Activated CD4-positive, alpha-beta T cell treated with anti-CD3 and anti-CD28 coated beads, Interleukin-2, amount 10 ng/mL, durations not matched to agents 7 days and 5 days (primary cell): ENCODE measurements around the gene GPR31. TPM values are rescaled to one million over a fixed set of nuclear protein-coding genes. Genes with fewer than 3 reads are reported as not detected.

Experiments
- CTCF ChIA-PET: fragments of 350-600 bp; sonication (Branson Sonifier 250); formaldehyde crosslinking; loops from one replicate; lab custom pipeline; 2021; ENCODE audit warnings: antibody characterized with exemption; lab: Charles Lee
- POLR2A ChIA-PET: fragments of 350-600 bp; sonication (Branson Sonifier 250); formaldehyde crosslinking; loops from one replicate; lab custom pipeline; 2021; ENCODE audit warnings: antibody characterized with exemption; lab: Charles Lee
- DNase-seq: peaks from one replicate; pipeline ENCODE4 v3.0.0-alpha.2; 2020
- H3K27ac Mint-ChIP-seq: one replicate; pipeline ENCODE4 v1.8.0; 2021; ENCODE audit warnings: mild to moderate bottlenecking, moderate library complexity, mixed read lengths
- H3K27me3 Mint-ChIP-seq: one replicate; pipeline ENCODE4 v1.8.0; 2021; ENCODE audit warnings: mixed read lengths
- H3K36me3 Mint-ChIP-seq: one replicate; pipeline ENCODE4 v1.8.0; 2021; ENCODE audit warnings: low read depth, mixed read lengths
- H3K4me1 Mint-ChIP-seq: one replicate; pipeline ENCODE4 v1.8.0; 2021; ENCODE audit warnings: mixed read lengths
- H3K4me3 Mint-ChIP-seq: one replicate; pipeline ENCODE4 v1.8.0; 2021; ENCODE audit warnings: mild to moderate bottlenecking, moderate library complexity, mixed read lengths
- H3K9me3 Mint-ChIP-seq: one replicate; pipeline ENCODE4 v1.8.0; 2021; ENCODE audit warnings: mixed read lengths
- total RNA-seq, 2 experiments: library from RNA; stranded (reverse); gene quantifications; one replicate each; pipeline ENCODE4 v1.2.3, GENCODE V29; 2021

Gene GPR31
- total RNA-seq, 2 experiments from 2014 or later, result not detected

DNA sequence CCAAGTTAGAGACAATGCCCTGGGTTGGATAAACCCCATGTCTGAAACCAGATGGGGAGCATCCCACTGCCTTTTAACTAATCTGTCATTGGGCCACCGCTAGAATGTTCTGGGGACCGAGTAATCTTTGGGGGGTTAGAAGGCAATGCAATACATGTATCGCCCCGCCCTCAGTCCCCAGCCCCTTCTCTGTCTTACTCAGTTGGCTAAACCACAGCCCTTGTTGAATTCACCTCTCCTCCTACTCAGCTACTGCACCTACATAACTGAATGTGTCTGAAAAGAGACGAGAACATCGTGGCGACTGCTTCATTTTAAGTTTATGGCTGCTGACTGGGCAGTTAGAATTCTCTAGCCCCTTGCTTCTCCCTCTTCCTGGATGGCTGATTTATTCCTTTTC is 50.0 kb downstream of the GPR31 start:
- H3K27me3 Mint-ChIP-seq, result peaks cover 4% of the 10 kb centered on the region
- peaks cover 13% of the 10 kb centered on the region for H3K4me1 Mint-ChIP-seq
- ChIA-PET CTCF (no interaction called here), POLR2A (no interaction called here)
- no peak overlapping the region for H3K4me3 Mint-ChIP-seq
- no peak for DNase-seq
- peaks cover 3% of the 10 kb centered on the region for H3K9me3 Mint-ChIP-seq
- H3K36me3 Mint-ChIP-seq, result no peaks in the 10 kb centered on the region
- H3K27ac Mint-ChIP-seq, result no peak overlapping the region

DNA sequence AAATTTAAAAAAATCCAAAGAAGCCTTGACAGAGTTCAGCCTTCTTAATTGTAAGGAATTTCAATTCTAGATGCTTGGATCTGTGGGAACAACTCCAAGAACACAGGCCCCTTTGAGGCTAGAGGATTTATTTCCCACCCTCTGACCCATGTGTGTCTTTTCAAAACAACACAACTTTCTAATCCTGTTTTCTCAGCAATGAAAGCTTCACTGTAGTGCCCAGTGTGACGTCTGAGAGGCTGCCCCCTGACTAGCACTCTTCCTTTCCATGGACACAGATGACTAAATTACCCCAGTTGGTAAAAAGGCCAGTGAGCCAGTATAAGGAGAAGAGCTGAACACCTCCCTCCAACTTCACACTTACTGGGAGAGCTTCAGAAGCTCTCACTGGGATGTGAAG is 51.4 kb downstream of the GPR31 start:
- Mint-ChIP-seq H3K36me3 (no peaks in the 10 kb centered on the region), H3K27ac (no peak overlapping the region), H3K4me1 (peaks cover 11% of the 10 kb centered on the region), H3K27me3 (peaks cover 4% of the 10 kb centered on the region), H3K9me3 (peaks cover 3% of the 10 kb centered on the region), H3K4me3 (no peak overlapping the region)
- no peak for DNase-seq
- CTCF ChIA-PET, result no interaction called here
- POLR2A ChIA-PET, result no interaction called here

Other genes starting within 250 kb of the GPR31 start
- 100 to 1,000 TPM in 1 of 2 experiments, 10 to 100 TPM in 1; 84.3 to 101 TPM for gene RNASET2, start 201.4 kb downstream of the GPR31 start, total RNA-seq
- 10 to 100 TPM; 20.9 to 23.5 TPM for gene CEP43, start 158.6 kb downstream of the GPR31 start, total RNA-seq
- 1 to 10 TPM; 6.7 to 7.4 TPM for gene CCR6, start 34.9 kb downstream of the GPR31 start, total RNA-seq
- gene UNC93A, start 133.3 kb upstream of the GPR31 start, total RNA-seq, result not detected
- not detected for gene TTLL2, start 167.1 kb upstream of the GPR31 start, total RNA-seq